SU-DHL-6 (cell line): Measurements from ENCODE around the gene ZDHHC24.

Experiments
- EZH2phosphoT487 ChIP-seq: fragments of 200-600 bp; sonication (generic), shearing (Covaris generic); conservative IDR thresholded peaks from 2 replicates; pipeline ENCODE4 v1.6.1; 2018; ENCODE audit warnings: mild to moderate bottlenecking, antibody characterized with exemption, low read length, moderate library complexity, mixed read lengths
- TF ChIP-seq, protein P1 (sequence below): fragments of 200-600 bp; sonication (generic); IDR thresholded peaks from one replicate; pipeline ENCODE4 v1.5.1; 2017; ENCODE audit warnings: antibody characterized with exemption, mild to moderate bottlenecking, low read length, moderate library complexity; ENCODE audit not compliant: insufficient read depth, poor library complexity, severe bottlenecking

- TF ChIP-seq, protein P1, sequence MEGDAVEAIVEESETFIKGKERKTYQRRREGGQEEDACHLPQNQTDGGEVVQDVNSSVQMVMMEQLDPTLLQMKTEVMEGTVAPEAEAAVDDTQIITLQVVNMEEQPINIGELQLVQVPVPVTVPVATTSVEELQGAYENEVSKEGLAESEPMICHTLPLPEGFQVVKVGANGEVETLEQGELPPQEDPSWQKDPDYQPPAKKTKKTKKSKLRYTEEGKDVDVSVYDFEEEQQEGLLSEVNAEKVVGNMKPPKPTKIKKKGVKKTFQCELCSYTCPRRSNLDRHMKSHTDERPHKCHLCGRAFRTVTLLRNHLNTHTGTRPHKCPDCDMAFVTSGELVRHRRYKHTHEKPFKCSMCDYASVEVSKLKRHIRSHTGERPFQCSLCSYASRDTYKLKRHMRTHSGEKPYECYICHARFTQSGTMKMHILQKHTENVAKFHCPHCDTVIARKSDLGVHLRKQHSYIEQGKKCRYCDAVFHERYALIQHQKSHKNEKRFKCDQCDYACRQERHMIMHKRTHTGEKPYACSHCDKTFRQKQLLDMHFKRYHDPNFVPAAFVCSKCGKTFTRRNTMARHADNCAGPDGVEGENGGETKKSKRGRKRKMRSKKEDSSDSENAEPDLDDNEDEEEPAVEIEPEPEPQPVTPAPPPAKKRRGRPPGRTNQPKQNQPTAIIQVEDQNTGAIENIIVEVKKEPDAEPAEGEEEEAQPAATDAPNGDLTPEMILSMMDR, result peak; percentile 63
- TF ChIP-seq EZH2phosphoT487, result no peak
Observed at GRCh38 chr11:66579017-66579606, 33.3 kb upstream of the ZDHHC24 start.
